GM23248 (cell line): ENCODE data around the gene DBNDD2. TPM values are rescaled to one million over a fixed set of nuclear protein-coding genes. Genes with fewer than 3 reads are reported as not detected.

ENCODE experiments used
- DNase-seq: peaks from one replicate; pipeline ENCODE4 v3.0.0-alpha.2; 2015
- H2AFZ ChIP-seq: fragments of 200-600 bp; sonication (generic); 2 replicates; pipeline ENCODE4 v1.6.1; 2016; ENCODE audit warnings: antibody characterized with exemption
- H3F3A ChIP-seq: fragments of 200-600 bp; sonication (generic); 2 replicates; pipeline ENCODE4 v1.6.1; 2016; ENCODE audit warnings: mild to moderate bottlenecking, antibody characterized with exemption, mixed run types; ENCODE audit not compliant: insufficient read depth
- H3K27ac ChIP-seq: fragments of 200-600 bp; sonication (generic); 2 replicates; pipeline ENCODE4 v1.5.1; 2016; ENCODE audit warnings: mild to moderate bottlenecking
- H3K27me3 ChIP-seq: fragments of 200-600 bp; sonication (generic); replicated peaks from 2 replicates; pipeline ENCODE4 v1.6.1; 2016; ENCODE audit warnings: mild to moderate bottlenecking; ENCODE audit not compliant: insufficient read depth
- H3K36me3 ChIP-seq: fragments of 200-600 bp; sonication (generic); 2 replicates; pipeline ENCODE4 v1.6.1; 2016; ENCODE audit warnings: low read depth, mild to moderate bottlenecking
- H3K4me1 ChIP-seq: fragments of 200-600 bp; sonication (generic); 2 replicates; pipeline ENCODE4 v1.6.1; 2016; ENCODE audit warnings: mild to moderate bottlenecking; ENCODE audit not compliant: insufficient read depth
- H3K4me2 ChIP-seq: fragments of 200-600 bp; sonication (generic); one replicate; pipeline ENCODE4 v1.6.1; 2016; ENCODE audit warnings: mild to moderate bottlenecking; ENCODE audit not compliant: unreplicated experiment
- H3K4me3 ChIP-seq: fragments of 200-600 bp; sonication (generic); 2 replicates; pipeline ENCODE4 v1.5.1; 2016; ENCODE audit warnings: mild to moderate bottlenecking
- H3K79me2 ChIP-seq: fragments of 200-600 bp; sonication (generic); 2 replicates; pipeline ENCODE4 v1.6.1; 2016; ENCODE audit warnings: mild to moderate bottlenecking; ENCODE audit not compliant: insufficient read depth
- H3K9ac ChIP-seq: fragments of 200-600 bp; sonication (generic); 2 replicates; pipeline ENCODE4 v1.6.1; 2016; ENCODE audit warnings: mild to moderate bottlenecking
- H3K9me2 ChIP-seq: fragments of 200-600 bp; sonication (generic); 2 replicates; pipeline ENCODE4 v1.6.1; 2016; ENCODE audit warnings: mixed run types, mild to moderate bottlenecking, moderate library complexity; ENCODE audit not compliant: insufficient read depth
- H3K9me3 ChIP-seq: fragments of 200-600 bp; sonication (generic); one replicate; pipeline ENCODE4 v1.6.1; 2017; ENCODE audit warnings: low read depth
- H4K20me1 ChIP-seq: fragments of 200-600 bp; sonication (generic); 2 replicates; pipeline ENCODE4 v1.6.0; 2016; ENCODE audit not compliant: insufficient read depth
- EZH2 ChIP-seq: fragments of 200-600 bp; sonication (generic); IDR thresholded peaks from 2 replicates; pipeline ENCODE4 v1.6.1; 2018; ENCODE audit warnings: antibody characterized with exemption, mild to moderate bottlenecking; ENCODE audit not compliant: insufficient read depth, poor library complexity, severe bottlenecking
- EZH2phosphoT487 ChIP-seq: fragments of 200-600 bp; sonication (generic); IDR thresholded peaks from 2 replicates; pipeline ENCODE4 v1.6.1; 2018; ENCODE audit warnings: antibody characterized with exemption, moderate library complexity, mild to moderate bottlenecking, low read depth; ENCODE audit not compliant: insufficient read depth
- WGBS, 2 experiments: methylation state at CpG; one replicate each; pipeline ENCODE4 v1.1.6; 2015 to 2017; ENCODE audit warnings: low lambda C conversion rate in 2 of 2, low coverage in 1 of 2; ENCODE audit errors: missing lambda C conversion rate in 2 of 2; 5-methylcytosine and 5-hydroxymethylcytosine counted together
- in situ Hi-C: fragments of 300-500 bp; cut with MboI; formaldehyde crosslinking; loops from 2 replicates; pipeline ENCODE4 v1.15.0; 2020
- polyA plus RNA-seq: library from polyadenylated mRNA; unstranded; fragments of >200 nt; fragmentation: Nextera tagmentation; extraction: Ambion mirVana; gene quantifications from 2 replicates; pipeline ENCODE4 v1.2.1, GENCODE V29; 2016
- total RNA-seq: library from RNA; depleted of rRNA; stranded (reverse); fragments of >200 nt; shearing (Covaris generic); gene quantifications from 2 replicates; pipeline ENCODE4 v1.2.3, GENCODE V29; 2014

The DBNDD2 gene
- total and polyA plus RNA-seq, 2 experiments from 2014 or later: 5.7 to 30.0 TPM

- no peak overlapping the region for H3K9ac ChIP-seq
- no peak for TF ChIP-seq EZH2phosphoT487
- TF ChIP-seq EZH2: no peak
- peaks cover 12% of the 10 kb centered on the region; the same call in 1 of the 2 replicates for H3K36me3 ChIP-seq
- no peaks in the 10 kb centered on the region for H3K27me3 ChIP-seq
- H4K20me1 ChIP-seq: no peaks in the 10 kb centered on the region
- no peak overlapping the region for H3K27ac ChIP-seq
- H3K4me3 ChIP-seq: no peak overlapping the region
- no peak overlapping the region for H2AFZ ChIP-seq
- H3K79me2 ChIP-seq: peaks cover 37% of the 10 kb centered on the region
- no peaks in the 10 kb centered on the region for H3K9me3 ChIP-seq
- no peaks in the 10 kb centered on the region for H3K9me2 ChIP-seq
- no peaks in the 10 kb centered on the region for H3F3A ChIP-seq
- WGBS, 2 experiments: 86 to 88% methylated on average over 11 of the region's 11 CpGs
- in situ Hi-C loops: no loop called here
- H3K4me1 ChIP-seq: peaks cover 5% of the 10 kb centered on the region; the same call in 1 of the 2 replicates
- H3K4me2 ChIP-seq: no peak overlapping the region
- DNase-seq: no peak
Observed at GRCh38 chr20:45366631-45367030, 41.5 kb upstream of the DBNDD2 start.

- no peak overlapping the region for H3K4me3 ChIP-seq
- peaks cover 37% of the 10 kb centered on the region for H3K79me2 ChIP-seq
- H3K27me3 ChIP-seq: no peaks in the 10 kb centered on the region
- H2AFZ ChIP-seq: no peak overlapping the region
- H3F3A ChIP-seq: no peaks in the 10 kb centered on the region
- peaks cover 5% of the 10 kb centered on the region; the same call in 1 of the 2 replicates for H3K4me1 ChIP-seq
- TF ChIP-seq EZH2: no peak
- TF ChIP-seq EZH2phosphoT487: no peak
- peaks cover 12% of the 10 kb centered on the region; the same call in 1 of the 2 replicates for H3K36me3 ChIP-seq
- H3K9me3 ChIP-seq: no peaks in the 10 kb centered on the region
- no peak overlapping the region for H3K4me2 ChIP-seq
- H3K9ac ChIP-seq: no peak overlapping the region
- in situ Hi-C loops: no loop called here
- no peaks in the 10 kb centered on the region for H4K20me1 ChIP-seq
- no peaks in the 10 kb centered on the region for H3K9me2 ChIP-seq
- no peak overlapping the region for H3K27ac ChIP-seq
- DNase-seq: no peak
Observed at GRCh38 chr20:45367126-45367525, 41.0 kb upstream of the DBNDD2 start.

- Histone ChIP-seq H3K4me3 (no peak overlapping the region), H3K9me2 (no peaks in the 10 kb centered on the region), H3F3A (no peaks in the 10 kb centered on the region; the same call in 1 of the 2 replicates), H3K9ac (no peak overlapping the region), H3K4me2 (no peak overlapping the region), H3K79me2 (peaks cover 36% of the 10 kb centered on the region), H3K4me1 (peaks cover 5% of the 10 kb centered on the region; the same call in 1 of the 2 replicates), H3K36me3 (peaks cover 12% of the 10 kb centered on the region; the same call in 1 of the 2 replicates), H3K9me3 (no peaks in the 10 kb centered on the region), H3K27me3 (no peaks in the 10 kb centered on the region), H4K20me1 (no peaks in the 10 kb centered on the region), H2AFZ (no peak overlapping the region), H3K27ac (no peak overlapping the region)
- DNase-seq: no peak
- in situ Hi-C loops: no loop called here
- WGBS, 2 experiments: 76 to 82% methylated on average over 6 of the region's 6 CpGs
- TF ChIP-seq EZH2phosphoT487: no peak
- no peak for TF ChIP-seq EZH2
Observed at GRCh38 chr20:45368221-45368980, 39.7 kb upstream of the DBNDD2 start.

- in situ Hi-C loops: no loop called here
- no peak overlapping the region for H2AFZ ChIP-seq
Observed at GRCh38 chr20:45370571-45371160, 37.4 kb upstream of the DBNDD2 start.

More at GRCh38 chr20:45370571-45371160, 37.4 kb upstream of the DBNDD2 start:
- Histone ChIP-seq H4K20me1 (no peaks in the 10 kb centered on the region), H3K9me2 (no peaks in the 10 kb centered on the region), H3F3A (no peaks in the 10 kb centered on the region; the same call in 1 of the 2 replicates), H3K36me3 (peaks cover 12% of the 10 kb centered on the region; the same call in 1 of the 2 replicates), H3K4me1 (no peaks in the 10 kb centered on the region; the same call in 1 of the 2 replicates), H3K27ac (no peak overlapping the region), H3K4me2 (no peak overlapping the region), H3K9me3 (no peaks in the 10 kb centered on the region), H3K4me3 (no peak overlapping the region), H3K79me2 (peaks cover 14% of the 10 kb centered on the region; the same call in 1 of the 2 replicates), H3K9ac (no peak overlapping the region), H3K27me3 (no peaks in the 10 kb centered on the region)
- WGBS, 2 experiments: 64 to 70% methylated on average over 3 of the region's 3 CpGs
- no peak for DNase-seq
- TF ChIP-seq EZH2 (no peak), EZH2phosphoT487 (no peak)
